Measurements from ENCODE around the gene SOD2.
"Not testable (repeated sequence)": the region's sequence is repeated elsewhere in the genome, so short reads cannot be mapped to it uniquely, and the experiment has no call there.

SOD2 gene

GRCh38 chr6:159715605-159716004 is 22.6 kb upstream of the SOD2 start:
- DNase-seq, result no peak

GRCh38 chr6:159715166-159715565 is 22.1 kb upstream of the SOD2 start:
- no peak for DNase-seq

GRCh38 chr6:159714404-159714803 is 21.4 kb upstream of the SOD2 start:
- DNase-seq, result no peak

GRCh38 chr6:159713984-159714383 is 20.9 kb upstream of the SOD2 start:
- no peak for DNase-seq

- not testable (repeated sequence) for DNase-seq
These were observed 19.3 kb upstream of the SOD2 start for GRCh38 chr6:159712389-159712788.

- DNase-seq, result not testable (repeated sequence)
These were observed 17.6 kb upstream of the SOD2 start for GRCh38 chr6:159710603-159711002.

- DNase-seq, result no peak
These were observed 8.5 kb upstream of the SOD2 start for GRCh38 chr6:159701413-159701999.

DNA sequence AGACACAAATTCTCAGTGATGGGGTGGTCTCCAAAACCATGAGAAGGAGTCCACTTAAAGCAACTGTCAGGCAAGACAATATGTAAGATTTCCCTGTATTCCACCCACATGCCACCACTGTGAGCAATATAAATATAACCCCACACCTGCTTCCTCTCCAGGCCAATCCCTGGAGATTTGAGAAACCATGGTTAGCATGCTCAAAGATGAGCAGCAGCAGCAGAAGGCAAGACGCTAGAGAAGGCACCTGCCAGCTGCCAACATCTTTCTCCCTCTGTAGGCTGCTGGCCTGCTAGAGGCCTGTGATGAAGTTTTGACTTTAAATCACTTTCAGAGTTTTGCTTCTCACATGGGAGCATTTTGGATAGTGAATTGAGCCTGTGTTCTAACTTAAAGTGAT is 7.9 kb upstream of the SOD2 start:
- DNase-seq, result no peak

DNA sequence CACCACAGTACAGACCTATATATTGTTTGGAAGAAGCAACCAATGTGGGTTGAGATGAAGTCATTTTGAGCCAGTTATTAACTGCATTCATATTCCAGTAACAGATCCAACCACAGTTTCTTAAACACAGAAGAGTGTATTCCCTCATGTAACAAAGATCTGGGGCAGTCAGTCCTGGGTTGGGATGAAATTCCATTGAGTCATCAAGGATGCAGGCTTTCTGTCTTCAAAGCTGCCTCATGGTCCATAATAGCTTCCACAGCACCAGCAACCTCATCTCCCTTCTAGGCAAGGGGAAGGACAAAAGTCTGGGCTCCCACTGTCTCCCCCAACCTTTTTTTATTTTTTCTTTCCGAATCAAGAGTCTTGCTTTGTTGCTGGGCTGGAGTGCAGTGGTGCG is 2.9 kb upstream of the SOD2 start:
- no peak for DNase-seq

DNA sequence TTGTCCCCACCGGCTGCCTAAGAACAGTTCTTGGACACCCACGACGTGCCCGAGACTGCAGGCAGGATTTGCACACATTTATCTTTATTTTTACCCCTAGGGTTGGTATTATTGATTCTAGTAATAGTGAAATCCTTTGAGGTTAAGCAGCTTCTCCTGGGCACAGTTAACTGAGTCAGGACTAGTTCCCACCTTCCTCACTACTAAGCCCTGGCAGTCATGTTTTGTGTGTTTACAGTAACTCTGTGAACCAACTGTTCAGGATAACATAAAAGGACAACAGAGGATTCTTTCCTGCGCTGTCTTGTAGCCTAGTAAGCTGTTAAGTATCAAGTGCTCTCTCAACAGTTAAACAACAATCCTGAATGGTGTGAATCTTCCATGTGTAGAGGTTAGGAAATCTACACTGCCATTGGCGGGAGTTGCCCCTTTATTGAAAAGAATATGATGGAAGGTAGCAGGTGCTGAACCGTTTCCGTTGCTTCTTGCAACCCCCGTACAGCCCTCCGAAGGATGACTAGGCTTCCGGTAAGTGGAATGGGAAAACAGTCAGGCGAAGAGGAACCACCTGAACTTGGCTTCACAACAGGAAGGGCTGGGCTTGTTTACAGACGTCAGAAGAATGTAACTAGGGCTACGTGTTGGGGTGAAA is 979 bp upstream of the SOD2 start:
- no peak for DNase-seq

DNA sequence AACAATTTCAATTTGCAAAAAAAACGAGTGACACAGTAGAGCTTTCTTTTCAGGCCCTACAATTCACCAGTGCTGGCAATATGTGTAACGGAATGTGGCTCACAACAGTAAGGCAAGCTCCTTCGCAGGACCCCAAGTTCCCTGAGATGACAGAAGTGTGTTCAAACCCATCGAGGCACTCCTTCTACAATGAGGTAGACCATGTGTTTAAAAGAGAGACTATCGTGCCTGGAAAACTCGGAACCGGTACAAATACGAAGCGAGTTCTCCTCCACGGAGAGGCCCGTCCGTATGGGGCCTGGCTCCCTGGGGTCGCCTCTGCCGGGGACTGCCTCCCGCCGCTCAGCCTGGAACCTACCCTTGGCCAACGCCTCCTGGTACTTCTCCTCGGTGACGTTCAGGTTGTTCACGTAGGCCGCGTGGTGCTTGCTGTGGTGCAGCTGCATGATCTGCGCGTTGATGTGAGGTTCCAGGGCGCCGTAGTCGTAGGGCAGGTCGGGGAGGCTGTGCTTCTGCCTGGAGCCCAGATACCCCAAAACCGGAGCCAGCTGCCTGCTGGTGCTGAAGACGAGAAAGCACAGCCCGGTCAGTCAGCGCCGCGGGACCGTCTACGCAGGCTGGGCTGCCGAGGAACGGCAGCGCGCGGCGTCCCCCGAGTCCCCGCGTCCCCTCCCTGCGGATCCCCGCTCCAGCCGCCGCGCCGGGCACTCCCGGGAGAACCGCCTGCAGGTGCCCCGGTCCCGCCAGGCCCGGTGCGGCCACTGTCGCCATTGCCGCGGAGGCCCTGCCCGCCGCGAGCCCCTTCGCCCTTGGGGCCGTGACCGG is 526 bp downstream of the SOD2 start:
- no peak for DNase-seq

DNA sequence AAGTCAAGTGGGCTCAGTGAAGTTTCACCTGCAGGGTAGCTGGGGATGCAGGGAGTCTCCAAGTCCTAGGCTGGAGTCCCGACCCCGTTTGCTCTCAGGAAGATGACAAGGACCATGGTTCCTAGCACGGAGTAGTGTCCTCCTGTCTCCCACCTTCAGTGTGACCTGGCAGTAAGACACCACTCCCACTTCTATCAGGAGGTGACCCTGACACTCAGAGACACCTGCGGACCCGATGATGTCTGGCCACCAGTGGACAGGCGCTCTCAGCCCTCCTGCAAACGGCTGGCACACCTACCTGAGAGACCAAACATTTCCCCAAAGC is 1.1 kb downstream of the SOD2 start:
- no peak for DNase-seq

DNA sequence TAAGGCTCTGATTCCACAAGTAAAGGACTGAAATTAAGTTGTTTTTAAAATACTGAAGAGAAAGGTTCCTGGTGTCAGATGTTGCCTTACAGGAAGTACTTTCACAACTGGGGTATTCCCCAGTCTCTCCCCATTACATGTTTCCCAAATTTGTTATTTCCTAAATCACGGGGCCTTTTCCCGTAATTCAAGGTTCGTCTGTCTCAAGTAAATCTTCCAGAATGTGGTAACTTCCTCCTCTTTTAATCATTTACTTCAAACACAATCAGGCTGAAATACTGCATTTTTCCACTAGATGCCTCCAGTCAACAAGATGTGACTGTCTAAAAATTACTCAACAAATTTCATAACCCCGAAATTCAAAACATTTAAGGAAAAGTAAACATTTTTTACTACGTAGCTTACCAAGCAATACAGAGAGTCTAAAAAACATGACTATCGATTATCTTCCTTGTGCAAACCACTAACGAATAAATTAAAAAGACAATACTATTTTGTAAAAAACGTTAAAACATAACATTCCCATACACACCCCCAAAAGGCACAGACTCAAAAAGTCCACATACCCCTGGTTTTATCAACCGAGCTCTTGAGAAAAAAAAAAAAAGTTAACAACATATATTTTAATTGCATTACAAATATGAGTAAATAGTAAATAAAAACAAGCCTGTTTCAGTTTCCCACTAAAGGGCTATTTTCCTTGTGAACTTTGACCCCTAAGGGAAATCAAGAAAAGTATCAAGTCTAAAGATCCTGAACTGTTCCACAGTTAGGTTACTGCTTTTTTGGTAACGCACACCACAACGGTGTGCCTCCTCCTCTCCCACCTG is 1.7 kb downstream of the SOD2 start:
- DNase-seq, result peak; percentile 12

GRCh38 chr6:159690135-159690534 is 2.9 kb downstream of the SOD2 start:
- not testable (repeated sequence) for DNase-seq

DNA sequence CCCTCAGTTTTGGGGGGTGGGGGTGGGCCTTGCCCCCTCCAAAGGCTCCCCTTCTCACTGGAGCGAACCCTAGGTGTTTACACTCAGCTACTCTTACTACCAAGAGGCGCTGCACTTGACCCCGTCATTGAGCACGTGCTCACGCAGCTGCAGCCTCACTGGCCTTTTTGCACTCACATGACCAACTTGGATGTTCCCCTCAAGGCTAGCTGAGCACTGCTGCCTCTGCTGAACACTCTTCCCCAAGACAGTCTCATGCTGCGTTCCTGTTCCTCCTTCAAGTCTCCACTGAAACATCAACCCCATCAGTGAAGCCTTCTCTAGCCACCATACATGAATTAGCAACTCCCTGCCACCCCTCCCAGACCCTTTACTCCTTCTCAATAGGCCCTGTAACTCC is 4.0 kb downstream of the SOD2 start:
- DNase-seq, result no peak

GRCh38 chr6:159688266-159688905 is 4.7 kb downstream of the SOD2 start:
- DNase-seq, result no peak

- DNase-seq, result no peak
These were observed 5.7 kb downstream of the SOD2 start for GRCh38 chr6:159687341-159687740.

GRCh38 chr6:159686703-159687102 is 6.3 kb downstream of the SOD2 start:
- no peak for DNase-seq

- DNase-seq, result no peak
These were observed 7.0 kb downstream of the SOD2 start for GRCh38 chr6:159686040-159686439.

GRCh38 chr6:159684013-159684304 is 9.1 kb downstream of the SOD2 start:
- DNase-seq, result no peak

DNA sequence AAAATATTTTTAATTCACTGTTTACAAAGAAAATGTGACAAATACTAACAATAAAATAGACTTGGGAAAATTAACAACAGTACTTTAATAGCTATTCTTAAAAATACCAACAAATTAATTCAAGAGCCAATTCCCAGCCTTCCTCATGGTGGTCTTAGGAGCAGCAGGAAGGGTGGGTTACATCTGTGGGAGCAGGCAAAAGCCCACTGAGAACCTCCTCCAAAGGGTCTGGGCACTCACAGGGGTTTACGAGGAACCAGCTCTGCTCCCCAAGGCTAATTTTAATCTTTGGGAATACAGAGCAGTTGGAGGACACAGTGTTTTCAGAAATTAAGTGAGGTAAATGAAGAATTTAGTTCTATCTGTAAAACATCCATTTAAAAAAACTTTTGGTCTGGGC is 10.2 kb downstream of the SOD2 start:
- no peak for DNase-seq

- DNase-seq, result no peak
These were observed 10.7 kb downstream of the SOD2 start for GRCh38 chr6:159682295-159682694.

GRCh38 chr6:159681191-159681880 is 11.7 kb downstream of the SOD2 start:
- DNase-seq, result no peak
